Neuronal stem cell (in vitro differentiated cells): ENCODE results near the gene LEPROT.

Experiments used
- DNase-seq: peaks from one replicate; pipeline ENCODE4 v3.0.0-alpha.2; 2013; ENCODE audit warnings: low spot score
- H2AFZ ChIP-seq: one replicate; pipeline ENCODE4 v1.6.1; 2013; ENCODE audit warnings: mild to moderate bottlenecking, low read length, inconsistent platforms
- H2AK5ac ChIP-seq: 2 replicates; pipeline ENCODE4 v1.6.1; 2013; ENCODE audit warnings: low read depth, mild to moderate bottlenecking, inconsistent platforms, low read length, moderate library complexity, mixed read lengths
- H2BK120ac ChIP-seq: 2 replicates; pipeline ENCODE4 v1.6.1; 2013; ENCODE audit warnings: low read depth, mild to moderate bottlenecking, inconsistent platforms, low read length, moderate library complexity, mixed read lengths
- H2BK12ac ChIP-seq: one replicate; pipeline ENCODE4 v1.6.1; 2013; ENCODE audit warnings: low read length, inconsistent platforms
- H2BK15ac ChIP-seq: 2 replicates; pipeline ENCODE4 v1.6.1; 2013; ENCODE audit warnings: mild to moderate bottlenecking, low read length, inconsistent platforms, mixed read lengths
- H2BK5ac ChIP-seq: one replicate; pipeline ENCODE4 v1.6.1; 2013; ENCODE audit warnings: inconsistent platforms, mild to moderate bottlenecking, low read length, moderate library complexity
- H3K14ac ChIP-seq: one replicate; pipeline ENCODE4 v1.6.1; 2013; ENCODE audit warnings: low read length, inconsistent platforms
- H3K18ac ChIP-seq: 2 replicates; pipeline ENCODE4 v1.6.1; 2013; ENCODE audit warnings: low read length, inconsistent platforms
- H3K23ac ChIP-seq: 2 replicates; pipeline ENCODE4 v1.6.1; 2013; ENCODE audit warnings: low read depth, mild to moderate bottlenecking, mixed read lengths, low read length, inconsistent platforms; ENCODE audit not compliant: poor library complexity
- H3K27ac ChIP-seq: replicated peaks from 3 replicates; pipeline ENCODE4 v1.5.1; 2013; ENCODE audit warnings: low read length, inconsistent platforms
- H3K27me3 ChIP-seq, 3 experiments: 2 replicates each; pipeline ENCODE4 v1.6.1; 2013; ENCODE audit warnings: low read length in 3 of 3, mild to moderate bottlenecking in 2 of 3, inconsistent platforms in 1 of 3, low read depth in 1 of 3, mixed read lengths in 1 of 3, moderate library complexity in 1 of 3; ENCODE audit not compliant: control insufficient read depth in 3 of 3, insufficient read depth in 3 of 3
- H3K36me3 ChIP-seq, 2 donors: replicated peaks in 1 of 2; 2 replicates each; pipeline ENCODE4 v1.6.1; 2013; ENCODE audit warnings: low read length in 2 of 2; ENCODE audit not compliant: control insufficient read depth in 2 of 2, insufficient read depth in 2 of 2
- H3K4ac ChIP-seq: 2 replicates; pipeline ENCODE4 v1.6.1; 2013; ENCODE audit warnings: inconsistent platforms, mild to moderate bottlenecking, low read length, moderate library complexity
- H3K4me1 ChIP-seq, 2 donors: 1 replicate in 1 of 2; 2 replicates in 1 of 2; pipeline ENCODE4 v1.6.1; 2013; ENCODE audit warnings: low read length in 2 of 2, low read depth in 1 of 2; ENCODE audit not compliant: control insufficient read depth in 2 of 2, insufficient read depth in 1 of 2
- H3K4me2 ChIP-seq: one replicate; pipeline ENCODE4 v1.6.1; 2013; ENCODE audit warnings: mild to moderate bottlenecking, low read length, inconsistent platforms; ENCODE audit not compliant: insufficient read depth, poor library complexity, severe bottlenecking
- H3K4me3 ChIP-seq, 2 donors: 2 replicates each; pipeline ENCODE4 v1.5.1; 2013; ENCODE audit warnings: low read length in 2 of 2, mild to moderate bottlenecking in 2 of 2, inconsistent platforms in 1 of 2, moderate library complexity in 1 of 2
- H3K79me1 ChIP-seq: one replicate; pipeline ENCODE4 v1.6.1; 2013; ENCODE audit warnings: low read depth, mild to moderate bottlenecking, inconsistent platforms, low read length, moderate library complexity
- H3K9ac ChIP-seq: one replicate; pipeline ENCODE4 v1.6.1; 2013; ENCODE audit warnings: mild to moderate bottlenecking, low read depth, low read length, inconsistent platforms; ENCODE audit not compliant: poor library complexity
- H3K9me3 ChIP-seq, 2 donors: replicated peaks in 1 of 2; 2 replicates each; pipeline versions ENCODE3 to v1.6.1; 2013; ENCODE audit warnings: low read length in 2 of 2, mild to moderate bottlenecking in 2 of 2, inconsistent platforms in 1 of 2, low read depth in 1 of 2, mixed read lengths in 1 of 2, moderate library complexity in 1 of 2; ENCODE audit not compliant: control insufficient read depth in 2 of 2, insufficient read depth in 1 of 2
- H4K8ac ChIP-seq: one replicate; pipeline ENCODE4 v1.6.1; 2013; ENCODE audit warnings: low read depth, mild to moderate bottlenecking, inconsistent platforms, low read length, moderate library complexity
- H4K91ac ChIP-seq: one replicate; pipeline ENCODE4 v1.6.1; 2013; ENCODE audit warnings: low read length, low read depth, mild to moderate bottlenecking, inconsistent platforms; ENCODE audit not compliant: poor library complexity
- WGBS, 2 donors: extraction: QIAGEN DNeasy Blood & Tissue Kit; methylation state at CpG; one replicate each; pipeline ENCODE4 v1.1.7; 2013; ENCODE audit warnings: missing lambda C conversion rate in 2 of 2, mixed read lengths in 1 of 2; ENCODE audit not compliant: insufficient read length in 2 of 2, insufficient replicate concordance in 1 of 2; ENCODE audit errors: extremely low coverage in 2 of 2; 5-methylcytosine and 5-hydroxymethylcytosine counted together

The LEPROT gene

GRCh38 chr1:65395887-65396612 is 24.4 kb upstream of the LEPROT start:
- Histone ChIP-seq H3K14ac (no peak overlapping the region), H4K91ac (no peak overlapping the region), H2BK12ac (no peak overlapping the region), H3K79me1 (no peaks in the 10 kb centered on the region), H2AK5ac (no peak overlapping the region), H3K27ac (no peak overlapping the region), H2AFZ (no peak overlapping the region), H2BK15ac (no peak overlapping the region), H2BK5ac (no peak overlapping the region), H3K18ac (no peak overlapping the region), H4K8ac (no peak overlapping the region), H3K27me3 (no peaks in the 10 kb centered on the region), H3K9ac (no peak overlapping the region), H3K9me3 (no peaks in the 10 kb centered on the region), H3K4me3 (no peak overlapping the region), H3K4me1 (no peaks in the 10 kb centered on the region), H3K36me3 (peaks cover 0 to 5% of the 10 kb centered on the region in 2 donors), H3K4me2 (no peak overlapping the region), H2BK120ac (no peak overlapping the region), H3K23ac (no peak overlapping the region), H3K4ac (no peak overlapping the region)
- WGBS, 2 donors: no CpG with 5 or more reads among the region's 3 CpGs
- DNase-seq: no peak

GRCh38 chr1:65398083-65398482 is 22.4 kb upstream of the LEPROT start:
- H2BK5ac ChIP-seq: no peak overlapping the region
- H3K9ac ChIP-seq: no peak overlapping the region
- peaks cover 0 to 2% of the 10 kb centered on the region in 2 donors for H3K9me3 ChIP-seq
- no peak overlapping the region for H3K4ac ChIP-seq
- H3K23ac ChIP-seq: no peak overlapping the region
- H4K8ac ChIP-seq: no peak overlapping the region
- peaks cover 0 to 1% of the 10 kb centered on the region in 2 donors for H3K36me3 ChIP-seq
- no peak overlapping the region for H2AK5ac ChIP-seq
- no peaks in the 10 kb centered on the region for H3K27me3 ChIP-seq
- H3K79me1 ChIP-seq: no peaks in the 10 kb centered on the region
- H3K4me3 ChIP-seq: no peak overlapping the region
- H4K91ac ChIP-seq: no peak overlapping the region
- no peak overlapping the region for H2BK15ac ChIP-seq
- no peak for DNase-seq
- no peak overlapping the region for H2AFZ ChIP-seq
- no peak overlapping the region for H3K4me2 ChIP-seq
- H2BK120ac ChIP-seq: no peak overlapping the region
- H3K18ac ChIP-seq: no peak overlapping the region
- H3K14ac ChIP-seq: no peak overlapping the region
- no peaks in the 10 kb centered on the region for H3K4me1 ChIP-seq
- no CpG with 5 or more reads among the region's 1 CpG for WGBS, 2 donors
- no peak overlapping the region for H2BK12ac ChIP-seq
- no peak overlapping the region for H3K27ac ChIP-seq

- DNase-seq: no peak
- H2AK5ac ChIP-seq: no peak overlapping the region
- H2BK5ac ChIP-seq: no peak overlapping the region
- no peaks in the 10 kb centered on the region for H3K4me1 ChIP-seq
- H2BK12ac ChIP-seq: no peak overlapping the region
- no peaks in the 10 kb centered on the region for H3K79me1 ChIP-seq
- H3K27me3 ChIP-seq: no peaks in the 10 kb centered on the region
- H3K4me2 ChIP-seq: no peak overlapping the region
- no peak overlapping the region for H2AFZ ChIP-seq
- peaks cover 0 to 2% of the 10 kb centered on the region in 2 donors for H3K9me3 ChIP-seq
- H3K4me3 ChIP-seq: no peak overlapping the region
- no CpG with 5 or more reads among the region's 1 CpG for WGBS, 2 donors
- peaks cover 0 to 1% of the 10 kb centered on the region in 2 donors for H3K36me3 ChIP-seq
- no peak overlapping the region for H3K27ac ChIP-seq
- H3K4ac ChIP-seq: no peak overlapping the region
- no peak overlapping the region for H3K18ac ChIP-seq
- no peak overlapping the region for H3K14ac ChIP-seq
- H3K9ac ChIP-seq: no peak overlapping the region
- no peak overlapping the region for H2BK120ac ChIP-seq
- H3K23ac ChIP-seq: no peak overlapping the region
- H4K8ac ChIP-seq: no peak overlapping the region
- H4K91ac ChIP-seq: no peak overlapping the region
- H2BK15ac ChIP-seq: no peak overlapping the region
Measured at GRCh38 chr1:65399003-65399402, 21.5 kb upstream of the LEPROT start.

GRCh38 chr1:65401612-65402011 is 18.9 kb upstream of the LEPROT start:
- no peak overlapping the region for H2BK15ac ChIP-seq
- no peak overlapping the region for H2BK12ac ChIP-seq
- H4K91ac ChIP-seq: no peak overlapping the region
- no peaks in the 10 kb centered on the region for H3K79me1 ChIP-seq
- no peak overlapping the region for H3K4me2 ChIP-seq
- H3K18ac ChIP-seq: no peak overlapping the region
- H2BK5ac ChIP-seq: no peak overlapping the region
- no peak overlapping the region for H4K8ac ChIP-seq
- no peak overlapping the region for H2AFZ ChIP-seq
- H2BK120ac ChIP-seq: no peak overlapping the region
- H2AK5ac ChIP-seq: no peak overlapping the region
- H3K4me1 ChIP-seq: no peaks in the 10 kb centered on the region
- H3K23ac ChIP-seq: no peak overlapping the region
- no peak overlapping the region for H3K9ac ChIP-seq
- no peak overlapping the region for H3K4ac ChIP-seq
- peaks cover 0 to 2% of the 10 kb centered on the region in 2 donors for H3K9me3 ChIP-seq
- no peak for DNase-seq
- peaks cover 0 to 1% of the 10 kb centered on the region in 2 donors for H3K36me3 ChIP-seq
- H3K4me3 ChIP-seq: no peak overlapping the region
- H3K27me3 ChIP-seq: no peaks in the 10 kb centered on the region
- no CpG with 5 or more reads among the region's 3 CpGs for WGBS, 2 donors
- H3K27ac ChIP-seq: no peak overlapping the region
- no peak overlapping the region for H3K14ac ChIP-seq
